Activated CD8-positive, alpha-beta T cell treated with anti-CD3 and anti-CD28 coated beads for 36 hours (primary cell): ENCODE measurements around the gene TIMP2. TPM values are rescaled to one million over a fixed set of nuclear protein-coding genes. Genes with fewer than 3 reads are reported as not detected.

Experiments
- ATAC-seq: fragments of 200-7000 bp; cut with Tn5 transposase; one replicate; pipeline ENCODE4 v1.10.0; 2021; ENCODE audit warnings: mild to moderate bottlenecking, moderate library complexity
- CTCF ChIA-PET: fragments of 350-600 bp; sonication (Branson Sonifier 250); formaldehyde crosslinking; loops from one replicate; lab custom pipeline; 2021; ENCODE audit warnings: antibody characterized with exemption; lab: Charles Lee
- POLR2A ChIA-PET: fragments of 350-600 bp; sonication (Branson Sonifier 250); formaldehyde crosslinking; loops from one replicate; lab custom pipeline; 2021; ENCODE audit warnings: antibody characterized with exemption; lab: Charles Lee
- DNase-seq: peaks from one replicate; pipeline ENCODE4 v3.0.0-alpha.2; 2020
- H3K27ac Mint-ChIP-seq: one replicate; pipeline ENCODE4 v1.8.0; 2021; ENCODE audit warnings: mild to moderate bottlenecking, mixed read lengths
- H3K27me3 Mint-ChIP-seq: one replicate; pipeline ENCODE4 v1.8.0; 2021; ENCODE audit warnings: mixed read lengths
- H3K36me3 Mint-ChIP-seq: one replicate; pipeline ENCODE4 v1.8.0; 2021; ENCODE audit warnings: low read depth, mixed read lengths
- H3K4me1 Mint-ChIP-seq: one replicate; pipeline ENCODE4 v1.8.0; 2021; ENCODE audit warnings: low read depth, mixed read lengths
- H3K4me3 Mint-ChIP-seq: one replicate; pipeline ENCODE4 v1.8.0; 2021; ENCODE audit warnings: mild to moderate bottlenecking, moderate library complexity, mixed read lengths
- H3K9me3 Mint-ChIP-seq: one replicate; pipeline ENCODE4 v1.8.0; 2021; ENCODE audit warnings: mixed read lengths
- CTCF ChIP-seq: fragments of 200-600 bp; IDR thresholded peaks from one replicate; pipeline ENCODE4 v1.8.0; 2022; ENCODE audit warnings: antibody characterized with exemption, mild to moderate bottlenecking
- intact Hi-C: fragments of 100-400 bp; cut with micrococcal nuclease; formaldehyde crosslinking; loops from one replicate; pipeline ENCODE4 v1.10.0; 2022
- total RNA-seq, 2 experiments: library from RNA; stranded (reverse); gene quantifications; one replicate each; pipeline ENCODE4 v1.2.3, GENCODE V29; 2021

Gene TIMP2
- total RNA-seq, 2 experiments from 2014 or later = 2.4 to 2.5 TPM

GRCh38 chr17:78886954-78887353 lies 38.2 kb downstream of the TIMP2 start:
- Mint-ChIP-seq H3K27ac (no peak overlapping the region), H3K4me1 (peaks cover 37% of the 10 kb centered on the region), H3K27me3 (no peaks in the 10 kb centered on the region), H3K4me3 (no peak overlapping the region), H3K36me3 (no peaks in the 10 kb centered on the region), H3K9me3 (no peaks in the 10 kb centered on the region)
- ATAC-seq (no peak), DNase-seq (no peak)
- POLR2A ChIA-PET = interaction anchor here (0.9 to 1.4 kb wide), 3 partner anchors 10 to 21 kb away, joined by 3 to 4 read pairs (median 4); no protein-coding TSS in a partner anchor
- CTCF ChIA-PET = interaction anchor here (2.1 kb wide), 1 partner anchor 21 kb away, joined by 13 read pairs; no protein-coding TSS in a partner anchor
- TF ChIP-seq CTCF = no peak
- intact Hi-C loops = no loop called here

- DNase-seq = no peak
- ChIA-PET CTCF (interaction anchor here (1.5 kb wide), 1 partner anchor 86 kb away, joined by 5 read pairs; no protein-coding TSS in a partner anchor), POLR2A (interaction anchor here (0.7 to 1.0 kb wide), 2 partner anchors 22 to 84 kb away, joined by 3 read pairs; no protein-coding TSS in a partner anchor)
- H3K36me3 Mint-ChIP-seq = no peaks in the 10 kb centered on the region
- no peak overlapping the region for H3K4me3 Mint-ChIP-seq
- no peak for ATAC-seq
- H3K27ac Mint-ChIP-seq = no peak overlapping the region
- H3K4me1 Mint-ChIP-seq = peaks cover 27% of the 10 kb centered on the region
- intact Hi-C loops = no loop called here
- no peaks in the 10 kb centered on the region for H3K27me3 Mint-ChIP-seq
- no peak for TF ChIP-seq CTCF
- no peaks in the 10 kb centered on the region for H3K9me3 Mint-ChIP-seq
Observed at GRCh38 chr17:78885956-78886355, 39.2 kb downstream of the TIMP2 start.

GRCh38 chr17:78884876-78885667 lies 40.1 kb downstream of the TIMP2 start:
- peaks cover 1% of the 10 kb centered on the region for H3K27me3 Mint-ChIP-seq
- DNase-seq (no peak), ATAC-seq (no peak)
- TF ChIP-seq CTCF = no peak
- H3K27ac Mint-ChIP-seq = no peak overlapping the region
- H3K9me3 Mint-ChIP-seq = no peaks in the 10 kb centered on the region
- H3K36me3 Mint-ChIP-seq = no peaks in the 10 kb centered on the region
- intact Hi-C loops = no loop called here
- CTCF ChIA-PET = interaction anchor here (1.5 kb wide), 1 partner anchor 87 kb away, joined by 5 read pairs; no protein-coding TSS in a partner anchor
- peaks cover 23% of the 10 kb centered on the region for H3K4me1 Mint-ChIP-seq
- no peak overlapping the region for H3K4me3 Mint-ChIP-seq
- POLR2A ChIA-PET = interaction anchor here (0.9 kb wide), 1 partner anchor 67 kb away, joined by 3 read pairs; no protein-coding TSS in a partner anchor

DNA sequence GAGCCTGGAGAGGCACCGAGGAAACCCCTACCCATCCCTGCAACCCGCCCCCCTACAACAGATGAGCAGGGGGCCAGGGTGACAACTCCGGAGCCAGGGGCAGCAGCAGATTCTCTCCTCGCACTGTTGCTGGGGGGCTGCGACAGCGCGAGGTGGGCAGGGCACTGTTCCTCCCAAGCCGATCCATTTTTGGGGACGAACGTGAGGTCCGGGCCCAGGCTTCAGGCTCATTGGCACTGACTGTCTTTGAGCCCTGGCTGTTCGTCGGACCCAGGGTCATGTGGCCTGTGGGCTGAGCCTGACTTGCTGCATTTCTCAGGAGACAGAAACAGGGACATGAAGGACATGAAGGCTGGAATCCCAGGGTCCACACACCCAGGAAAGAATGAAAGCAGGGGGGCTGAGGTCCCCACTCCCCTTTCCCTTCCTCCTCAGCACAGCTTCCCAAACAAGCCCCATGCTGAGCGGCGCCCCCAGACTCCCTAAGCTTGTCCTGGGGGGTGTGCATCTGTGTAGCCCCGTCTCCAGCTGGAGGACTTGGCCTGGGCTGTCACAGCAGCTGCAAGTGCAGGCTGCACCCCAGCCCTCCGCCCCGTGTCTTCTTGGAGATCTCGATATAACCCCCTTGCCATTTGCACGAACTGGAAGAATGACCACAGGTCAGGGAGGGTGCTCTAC lies 40.9 kb downstream of the TIMP2 start:
- Mint-ChIP-seq H3K27me3 (peaks cover 2% of the 10 kb centered on the region), H3K4me3 (no peak overlapping the region), H3K9me3 (no peaks in the 10 kb centered on the region), H3K4me1 (peaks cover 25% of the 10 kb centered on the region), H3K36me3 (no peaks in the 10 kb centered on the region), H3K27ac (no peak overlapping the region)
- intact Hi-C loops = no loop called here
- CTCF ChIA-PET = interaction anchor here (1.1 kb wide), 1 partner anchor 18 kb away, joined by 3 read pairs; no protein-coding TSS in a partner anchor
- no peak for TF ChIP-seq CTCF
- ATAC-seq (no peak), DNase-seq (no peak)
- POLR2A ChIA-PET = interaction anchor here (0.9 kb wide), 1 partner anchor 66 kb away, joined by 3 read pairs; no protein-coding TSS in a partner anchor
